HepG2 (cell line): ENCODE results near the gene TPRN. TPM values are rescaled to one million over a fixed set of nuclear protein-coding genes. Genes with fewer than 3 reads are reported as not detected.

Experiments
- ARHGAP35 ChIP-seq: sonication (generic); formaldehyde crosslinking; IDR thresholded peaks from 2 replicates; pipeline ENCODE4 v1.9.0; 2022; ENCODE audit warnings: mild to moderate bottlenecking, inconsistent platforms, moderate library complexity, missing genetic modification reagents, borderline replicate concordance
- BORCS8-MEF2B ChIP-seq: sonication (generic); formaldehyde crosslinking; IDR thresholded peaks from 2 replicates; pipeline ENCODE4 v1.8.0; 2022; ENCODE audit warnings: mild to moderate bottlenecking, missing genetic modification reagents
- CHD4 ChIP-seq: fragments of 200-600 bp; sonication (generic); IDR thresholded peaks from 2 replicates; pipeline ENCODE4 v1.7.0; 2017; ENCODE audit warnings: mild to moderate bottlenecking, low read length, borderline replicate concordance
- FLYWCH1 ChIP-seq: sonication (generic); formaldehyde crosslinking; IDR thresholded peaks from 2 replicates; pipeline ENCODE4 v1.8.1; 2023; ENCODE audit warnings: mild to moderate bottlenecking, missing genetic modification reagents
- FOSL2 ChIP-seq: sonication (generic); formaldehyde crosslinking; IDR thresholded peaks from 2 replicates; pipeline ENCODE4 v1.4.0; 2020; ENCODE audit warnings: missing genetic modification reagents
- HMG20B ChIP-seq: conservative IDR thresholded peaks from 2 replicates; pipeline ENCODE4 v1.6.1; 2016; ENCODE audit warnings: missing genetic modification reagents, missing compliant biosample characterization
- IKZF1 ChIP-seq: fragments of 450-650 bp; IDR thresholded peaks from 2 replicates; pipeline ENCODE4 v1.7.1; 2016
- MATR3 ChIP-seq: sonication (generic); formaldehyde crosslinking; IDR thresholded peaks from 2 replicates; pipeline ENCODE4 v1.4.0; 2020; ENCODE audit warnings: missing genetic modification reagents
- NCOA1 ChIP-seq: sonication (generic); formaldehyde crosslinking; IDR thresholded peaks from 2 replicates; pipeline ENCODE4 v1.9.0; 2021; ENCODE audit warnings: missing genetic modification reagents
- SP140L ChIP-seq: sonication (generic); formaldehyde crosslinking; IDR thresholded peaks from 2 replicates; pipeline ENCODE4 v1.4.0; 2020; ENCODE audit warnings: missing genetic modification reagents, borderline replicate concordance
- SP4 ChIP-seq: sonication (generic); formaldehyde crosslinking; IDR thresholded peaks from 2 replicates; pipeline ENCODE4 v1.8.1; 2023; ENCODE audit warnings: mild to moderate bottlenecking, missing genetic modification reagents
- SRSF1 ChIP-seq: fragments of 200-400 bp; formaldehyde crosslinking; optimal IDR thresholded peaks from 2 replicates; pipeline ENCODE3; 2017; ENCODE audit warnings: mild to moderate bottlenecking, low read depth, low read length, moderate library complexity
- TBX3 ChIP-seq: fragments of 450-650 bp; IDR thresholded peaks from 2 replicates; pipeline ENCODE4 v1.6.1; 2017; ENCODE audit warnings: antibody characterized with exemption, mild to moderate bottlenecking, inconsistent platforms, borderline replicate concordance
- ZBTB20 ChIP-seq: sonication (generic); formaldehyde crosslinking; IDR thresholded peaks from 2 replicates; pipeline ENCODE4 v1.8.1; 2023; ENCODE audit warnings: missing genetic modification reagents, low read depth, mild to moderate bottlenecking, borderline replicate concordance
- ZFP37 ChIP-seq: sonication (generic); formaldehyde crosslinking; IDR thresholded peaks from 2 replicates; pipeline ENCODE4 v1.4.0; 2020; ENCODE audit warnings: missing genetic modification reagents, borderline replicate concordance
- ZNF225 ChIP-seq: sonication (generic); formaldehyde crosslinking; IDR thresholded peaks from 2 replicates; pipeline ENCODE4 v1.4.0; 2020; ENCODE audit warnings: mild to moderate bottlenecking, missing genetic modification reagents
- ZNF263 ChIP-seq: sonication (generic); formaldehyde crosslinking; IDR thresholded peaks from 2 replicates; pipeline ENCODE4 v1.4.0; 2020; ENCODE audit warnings: missing genetic modification reagents
- ZNF33B ChIP-seq: sonication (generic); formaldehyde crosslinking; IDR thresholded peaks from 2 replicates; pipeline ENCODE4 v1.5.1; 2020; ENCODE audit warnings: mild to moderate bottlenecking, missing genetic modification reagents
- ZNF501 ChIP-seq: sonication (generic); formaldehyde crosslinking; IDR thresholded peaks from 2 replicates; pipeline ENCODE4 v1.5.1; 2020; ENCODE audit warnings: mild to moderate bottlenecking, moderate library complexity, missing genetic modification reagents
- ZNF709 ChIP-seq: sonication (generic); formaldehyde crosslinking; IDR thresholded peaks from 2 replicates; pipeline ENCODE4 v1.5.0; 2020; ENCODE audit warnings: mild to moderate bottlenecking, missing genetic modification reagents
- ZNF772 ChIP-seq: sonication (generic); formaldehyde crosslinking; IDR thresholded peaks from 2 replicates; pipeline ENCODE4 v1.5.0; 2020; ENCODE audit warnings: mild to moderate bottlenecking, missing genetic modification reagents
- polyA plus RNA-seq, 8 experiments: library from polyadenylated mRNA; depleted of rRNA in 3 of 8; stranded (reverse) in 7 of 8; unstranded in 1 of 8; fragments of >200 nt; fragmentation: Illumina TruSeq in 4 of 8; extraction: Trizol in 4 of 8; gene quantifications; 2 replicates each; pipeline versions ENCODE4 v1.2.1 to v1.2.3, GENCODE V29; 2011 to 2016; ENCODE audit warnings: low read depth in 4 of 8, missing spikeins in 1 of 8, mixed read lengths in 1 of 8; ENCODE audit not compliant: insufficient read depth in 1 of 8
- total RNA-seq, 5 experiments: library from RNA; depleted of rRNA; stranded (reverse); fragments of >200 nt; fragmentation: Illumina TruSeq; extraction: Trizol; gene quantifications; 2 replicates each; pipeline ENCODE4 v1.2.3, GENCODE V29; 2016; ENCODE audit warnings: low read depth in 1 of 5
- TF ChIP-seq, protein P1 (sequence below): sonication (generic); formaldehyde crosslinking; IDR thresholded peaks from 2 replicates; pipeline ENCODE4 v1.5.0; 2020; ENCODE audit warnings: missing genetic modification reagents
- TF ChIP-seq, protein P2 (sequence below): sonication (generic); formaldehyde crosslinking; IDR thresholded peaks from 2 replicates; pipeline ENCODE4 v1.9.0; 2022; ENCODE audit warnings: missing genetic modification reagents, mild to moderate bottlenecking, borderline replicate concordance
- TF ChIP-seq, protein P3 (sequence below): sonication (generic); formaldehyde crosslinking; IDR thresholded peaks from 2 replicates; pipeline ENCODE4 v1.8.0; 2022; ENCODE audit warnings: mild to moderate bottlenecking, missing genetic modification reagents, moderate library complexity

The TPRN gene
- total and polyA plus RNA-seq, 2 of the 13 experiments (the other 11 are each of a cell fraction or from before 2014, with no cell fraction given): 10.1 to 19.2 TPM

DNA sequence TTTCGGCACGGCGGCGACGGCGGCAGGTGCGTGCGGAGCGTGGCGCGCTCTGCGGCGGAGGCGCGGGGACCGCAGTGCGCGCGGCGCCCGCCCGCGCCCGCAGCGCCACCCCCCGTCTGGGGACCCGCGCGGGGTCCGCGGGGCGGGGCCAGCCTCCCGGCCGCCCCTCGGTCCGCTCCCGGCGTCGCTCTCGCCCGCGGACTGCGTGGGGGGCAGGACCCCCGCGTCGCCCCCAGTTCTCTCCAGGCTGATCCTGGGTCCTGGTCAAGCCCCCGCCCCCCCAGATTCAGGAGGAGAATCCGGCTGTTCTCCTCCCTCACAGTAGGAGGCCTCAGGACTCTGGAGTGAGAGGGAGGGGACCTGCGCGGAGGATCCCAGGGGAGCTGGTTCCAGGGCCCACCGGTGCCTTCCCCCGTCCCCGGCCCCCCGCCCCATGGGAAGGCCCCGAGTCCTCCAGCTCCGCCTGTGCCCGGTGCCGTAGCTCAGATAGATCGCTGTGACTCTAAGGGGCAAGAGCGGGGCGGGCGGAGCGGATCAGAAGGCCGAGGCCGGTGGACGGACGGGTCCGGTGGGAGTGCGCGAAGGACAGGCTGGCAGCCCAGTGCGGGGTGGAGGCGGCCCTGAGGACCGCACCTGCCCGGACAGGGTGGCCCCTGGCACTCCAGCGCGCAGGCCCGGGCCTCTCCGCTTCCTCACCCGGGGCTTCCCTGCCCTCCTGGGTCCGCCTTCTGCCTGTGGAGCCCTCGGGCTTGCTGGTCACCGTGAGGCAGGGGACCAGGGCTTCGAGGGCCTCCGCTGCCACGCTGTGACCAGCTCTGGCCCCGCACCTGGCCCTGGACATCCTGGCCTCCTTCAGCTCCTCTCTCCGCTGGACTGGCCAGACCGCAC, 21.9 kb upstream of the TPRN start, which contains the start of gene RNF208 (continued):
- TF ChIP-seq FLYWCH1 (CRISPR knock-in tag) (no peak), SRSF1 (no peak), CHD4 (no peak), NCOA1 (CRISPR knock-in tag) (no peak), ZNF709 (CRISPR knock-in tag) (peak; percentile 24; the same call in 1 of the 2 replicates), TBX3 (no peak), BORCS8-MEF2B (CRISPR knock-in tag) (no peak), SP140L (CRISPR knock-in tag) (no peak), ZNF225 (CRISPR knock-in tag) (0 out of 2 replicates have a peak, but pooled peaks have one; percentile 72), ZBTB20 (CRISPR knock-in tag) (0 out of 2 replicates have a peak, but pooled peaks have one; percentile 15), SP4 (CRISPR knock-in tag) (no peak), ZFP37 (CRISPR knock-in tag) (no peak), FOSL2 (CRISPR knock-in tag) (no peak), MATR3 (CRISPR knock-in tag) (no peak), HMG20B (CRISPR knock-in tag) (no peak), ZNF33B (CRISPR knock-in tag) (no peak), ZNF501 (CRISPR knock-in tag) (0 out of 2 replicates have a peak, but pooled peaks have one; percentile 12), ZNF772 (CRISPR knock-in tag) (peak; percentile 48; the same call in 1 of the 2 replicates), ARHGAP35 (CRISPR knock-in tag) (no peak; the same call in 1 of the 2 replicates), ZNF263 (no peak), IKZF1 (no peak)
- TF ChIP-seq, protein P1, sequence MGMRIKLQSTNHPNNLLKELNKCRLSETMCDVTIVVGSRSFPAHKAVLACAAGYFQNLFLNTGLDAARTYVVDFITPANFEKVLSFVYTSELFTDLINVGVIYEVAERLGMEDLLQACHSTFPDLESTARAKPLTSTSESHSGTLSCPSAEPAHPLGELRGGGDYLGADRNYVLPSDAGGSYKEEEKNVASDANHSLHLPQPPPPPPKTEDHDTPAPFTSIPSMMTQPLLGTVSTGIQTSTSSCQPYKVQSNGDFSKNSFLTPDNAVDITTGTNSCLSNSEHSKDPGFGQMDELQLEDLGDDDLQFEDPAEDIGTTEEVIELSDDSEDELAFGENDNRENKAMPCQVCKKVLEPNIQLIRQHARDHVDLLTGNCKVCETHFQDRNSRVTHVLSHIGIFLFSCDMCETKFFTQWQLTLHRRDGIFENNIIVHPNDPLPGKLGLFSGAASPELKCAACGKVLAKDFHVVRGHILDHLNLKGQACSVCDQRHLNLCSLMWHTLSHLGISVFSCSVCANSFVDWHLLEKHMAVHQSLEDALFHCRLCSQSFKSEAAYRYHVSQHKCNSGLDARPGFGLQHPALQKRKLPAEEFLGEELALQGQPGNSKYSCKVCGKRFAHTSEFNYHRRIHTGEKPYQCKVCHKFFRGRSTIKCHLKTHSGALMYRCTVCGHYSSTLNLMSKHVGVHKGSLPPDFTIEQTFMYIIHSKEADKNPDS: no peak
- TF ChIP-seq, protein P2, sequence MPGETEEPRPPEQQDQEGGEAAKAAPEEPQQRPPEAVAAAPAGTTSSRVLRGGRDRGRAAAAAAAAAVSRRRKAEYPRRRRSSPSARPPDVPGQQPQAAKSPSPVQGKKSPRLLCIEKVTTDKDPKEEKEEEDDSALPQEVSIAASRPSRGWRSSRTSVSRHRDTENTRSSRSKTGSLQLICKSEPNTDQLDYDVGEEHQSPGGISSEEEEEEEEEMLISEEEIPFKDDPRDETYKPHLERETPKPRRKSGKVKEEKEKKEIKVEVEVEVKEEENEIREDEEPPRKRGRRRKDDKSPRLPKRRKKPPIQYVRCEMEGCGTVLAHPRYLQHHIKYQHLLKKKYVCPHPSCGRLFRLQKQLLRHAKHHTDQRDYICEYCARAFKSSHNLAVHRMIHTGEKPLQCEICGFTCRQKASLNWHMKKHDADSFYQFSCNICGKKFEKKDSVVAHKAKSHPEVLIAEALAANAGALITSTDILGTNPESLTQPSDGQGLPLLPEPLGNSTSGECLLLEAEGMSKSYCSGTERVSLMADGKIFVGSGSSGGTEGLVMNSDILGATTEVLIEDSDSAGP (CRISPR knock-in tag): no peak
- TF ChIP-seq, protein P3, sequence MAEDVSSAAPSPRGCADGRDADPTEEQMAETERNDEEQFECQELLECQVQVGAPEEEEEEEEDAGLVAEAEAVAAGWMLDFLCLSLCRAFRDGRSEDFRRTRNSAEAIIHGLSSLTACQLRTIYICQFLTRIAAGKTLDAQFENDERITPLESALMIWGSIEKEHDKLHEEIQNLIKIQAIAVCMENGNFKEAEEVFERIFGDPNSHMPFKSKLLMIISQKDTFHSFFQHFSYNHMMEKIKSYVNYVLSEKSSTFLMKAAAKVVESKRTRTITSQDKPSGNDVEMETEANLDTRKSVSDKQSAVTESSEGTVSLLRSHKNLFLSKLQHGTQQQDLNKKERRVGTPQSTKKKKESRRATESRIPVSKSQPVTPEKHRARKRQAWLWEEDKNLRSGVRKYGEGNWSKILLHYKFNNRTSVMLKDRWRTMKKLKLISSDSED: 0 out of 2 replicates have a peak, but pooled peaks have one; percentile 31
